ENCODE results near the gene ANKRD44. TPM values are rescaled to one million over a fixed set of nuclear protein-coding genes. Genes with fewer than 3 reads are reported as not detected.

ANKRD44 gene
- polyA plus RNA-seq, 1 experiment = 14.7 TPM

- no peak overlapping the region for H3K4me3 ChIP-seq (ENCODE audit: low read depth, low read length)
- POLR2A ChIA-PET = interaction anchor here (1.1 kb wide), 1 partner anchor 10 kb away, joined by 4 read pairs; no protein-coding TSS in a partner anchor
- H3K9me3 ChIP-seq (ENCODE audit: control insufficient read depth, insufficient read depth, low read length) = no peaks in the 10 kb centered on the region
- TF ChIP-seq, protein P1, sequence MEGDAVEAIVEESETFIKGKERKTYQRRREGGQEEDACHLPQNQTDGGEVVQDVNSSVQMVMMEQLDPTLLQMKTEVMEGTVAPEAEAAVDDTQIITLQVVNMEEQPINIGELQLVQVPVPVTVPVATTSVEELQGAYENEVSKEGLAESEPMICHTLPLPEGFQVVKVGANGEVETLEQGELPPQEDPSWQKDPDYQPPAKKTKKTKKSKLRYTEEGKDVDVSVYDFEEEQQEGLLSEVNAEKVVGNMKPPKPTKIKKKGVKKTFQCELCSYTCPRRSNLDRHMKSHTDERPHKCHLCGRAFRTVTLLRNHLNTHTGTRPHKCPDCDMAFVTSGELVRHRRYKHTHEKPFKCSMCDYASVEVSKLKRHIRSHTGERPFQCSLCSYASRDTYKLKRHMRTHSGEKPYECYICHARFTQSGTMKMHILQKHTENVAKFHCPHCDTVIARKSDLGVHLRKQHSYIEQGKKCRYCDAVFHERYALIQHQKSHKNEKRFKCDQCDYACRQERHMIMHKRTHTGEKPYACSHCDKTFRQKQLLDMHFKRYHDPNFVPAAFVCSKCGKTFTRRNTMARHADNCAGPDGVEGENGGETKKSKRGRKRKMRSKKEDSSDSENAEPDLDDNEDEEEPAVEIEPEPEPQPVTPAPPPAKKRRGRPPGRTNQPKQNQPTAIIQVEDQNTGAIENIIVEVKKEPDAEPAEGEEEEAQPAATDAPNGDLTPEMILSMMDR (IDR thresholded peaks at IDR 0.05; ENCODE audit: low read depth, low read length) = no peak
- CTCF ChIA-PET = interaction anchor here (1.0 to 1.8 kb wide), 3 partner anchors 9 to 97 kb away, joined by 3 to 5 read pairs (median 3); no protein-coding TSS in a partner anchor
- no peak for DNase-seq (ENCODE audit: low read depth, low spot score)
- H3K27ac ChIP-seq (ENCODE audit: low read depth, low read length) = no peak overlapping the region
- H3K27me3 ChIP-seq (ENCODE audit: control insufficient read depth, insufficient read depth, low read length) = no peaks in the 10 kb centered on the region
Observed at GRCh38 chr2:197107291-197108269, 203.0 kb downstream of the ANKRD44 start.

DNA sequence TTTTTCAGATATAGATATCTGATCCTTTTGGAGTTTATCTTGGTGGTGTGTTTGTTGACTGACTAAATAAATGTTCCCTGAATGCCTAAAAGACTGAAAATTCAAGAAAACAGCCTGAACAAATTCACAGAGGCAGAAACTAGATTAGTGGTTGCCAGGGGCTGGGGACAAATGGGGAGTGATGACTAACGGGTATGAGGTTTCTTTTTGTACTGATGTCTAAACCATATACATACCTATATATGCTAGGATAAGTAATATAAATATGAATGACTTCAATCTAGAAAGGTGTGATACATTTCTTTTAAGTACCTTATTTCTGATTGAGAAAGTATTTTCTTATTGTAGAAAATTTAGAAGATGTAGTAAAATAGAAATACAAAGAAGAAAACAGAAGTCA, 207.2 kb downstream of the ANKRD44 start:
- ChIA-PET CTCF (no interaction called here), POLR2A (no interaction called here)
- H3K9me3 ChIP-seq (ENCODE audit: control insufficient read depth, insufficient read depth, low read length) = no peaks in the 10 kb centered on the region
- H3K4me3 ChIP-seq (ENCODE audit: low read depth, low read length) = no peak overlapping the region
- no peaks in the 10 kb centered on the region for H3K27me3 ChIP-seq (ENCODE audit: control insufficient read depth, insufficient read depth, low read length)
- TF ChIP-seq, protein P1 (IDR thresholded peaks at IDR 0.05; ENCODE audit: low read depth, low read length) = no peak
- DNase-seq (ENCODE audit: low read depth, low spot score) = no peak
- H3K27ac ChIP-seq (ENCODE audit: low read depth, low read length) = no peak overlapping the region

DNA sequence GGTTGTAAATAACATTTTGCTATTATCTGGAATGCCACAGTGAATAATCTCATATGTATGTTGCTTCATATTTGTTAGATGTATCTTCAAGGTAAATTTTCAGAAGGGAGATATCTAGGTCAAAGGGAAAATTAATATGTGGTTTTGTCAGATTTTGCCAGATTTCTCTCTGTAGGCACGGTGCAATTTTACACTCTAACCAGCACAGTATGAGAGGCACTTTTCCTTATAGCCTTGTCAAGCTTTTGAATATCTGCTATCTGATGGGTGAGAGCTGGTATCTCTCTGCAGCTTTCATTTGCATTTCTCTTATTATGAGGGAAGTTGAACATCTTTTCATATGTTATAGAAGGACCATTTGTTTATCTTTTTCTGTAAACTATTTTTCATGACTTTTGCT, 208.3 kb downstream of the ANKRD44 start:
- DNase-seq (ENCODE audit: low read depth, low spot score) = no peak
- Histone ChIP-seq H3K4me3 (ENCODE audit: low read depth, low read length) (no peak overlapping the region), H3K27me3 (ENCODE audit: control insufficient read depth, insufficient read depth, low read length) (no peaks in the 10 kb centered on the region), H3K27ac (ENCODE audit: low read depth, low read length) (no peak overlapping the region), H3K9me3 (ENCODE audit: control insufficient read depth, insufficient read depth, low read length) (no peaks in the 10 kb centered on the region)
- ChIA-PET CTCF (interaction anchor here (0.9 to 1.0 kb wide), 2 partner anchors 11 to 252 kb away, joined by 3 read pairs; no protein-coding TSS in a partner anchor), POLR2A (no interaction called here)
- TF ChIP-seq, protein P1 (IDR thresholded peaks at IDR 0.05; ENCODE audit: low read depth, low read length) = no peak

DNA sequence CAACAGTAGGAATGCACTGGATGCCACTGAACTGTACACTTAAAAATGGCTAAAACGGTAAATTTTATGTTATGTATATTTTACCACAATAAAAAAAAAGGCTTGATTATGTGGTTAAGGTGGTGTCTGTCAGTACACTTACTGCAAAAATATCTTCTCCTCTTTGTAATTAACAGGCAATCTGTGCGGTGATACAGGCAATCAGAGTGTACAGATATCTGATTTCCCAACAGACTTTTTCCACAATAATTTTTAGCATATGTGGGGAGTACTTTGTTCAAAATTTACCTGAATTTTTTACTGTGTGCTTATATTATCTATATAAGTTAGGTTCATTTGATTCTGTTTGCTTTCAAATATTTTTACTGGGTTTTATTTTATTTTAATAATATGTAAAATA, 209.1 kb downstream of the ANKRD44 start:
- ChIA-PET POLR2A (no interaction called here), CTCF (no interaction called here)
- no peak overlapping the region for H3K27ac ChIP-seq (ENCODE audit: low read depth, low read length)

More for the DNA sequence above, 209.1 kb downstream of the ANKRD44 start:
- no peaks in the 10 kb centered on the region for H3K27me3 ChIP-seq (ENCODE audit: control insufficient read depth, insufficient read depth, low read length)
- TF ChIP-seq, protein P1 (IDR thresholded peaks at IDR 0.05; ENCODE audit: low read depth, low read length) = no peak
- H3K9me3 ChIP-seq (ENCODE audit: control insufficient read depth, insufficient read depth, low read length) = no peaks in the 10 kb centered on the region
- no peak for DNase-seq (ENCODE audit: low read depth, low spot score)
- H3K4me3 ChIP-seq (ENCODE audit: low read depth, low read length) = no peak overlapping the region

All from AG04450 (cell line).